H9 (cell line): ENCODE results near the gene ASTN2. TPM values are rescaled to one million over a fixed set of nuclear protein-coding genes. Genes with fewer than 3 reads are reported as not detected.

ENCODE experiments used
- DNase-seq: peaks from one replicate; pipeline ENCODE4 v3.0.0-alpha.2; 2017
- H2AFZ ChIP-seq: one replicate; pipeline ENCODE4 v1.6.1; 2013; ENCODE audit warnings: mild to moderate bottlenecking, low read length, control low read depth, moderate library complexity
- H2AK5ac ChIP-seq: 2 replicates; pipeline ENCODE4 v1.6.1; 2013; ENCODE audit warnings: low read length, control low read depth, mixed read lengths; ENCODE audit not compliant: insufficient read length
- H2BK120ac ChIP-seq: one replicate; pipeline ENCODE4 v1.6.1; 2013; ENCODE audit warnings: low read depth, mild to moderate bottlenecking, low read length, control low read depth, inconsistent platforms; ENCODE audit not compliant: poor library complexity, severe bottlenecking
- H2BK12ac ChIP-seq: 2 replicates; pipeline ENCODE4 v1.6.1; 2013; ENCODE audit warnings: low read length, control low read depth, mixed read lengths, low read depth; ENCODE audit not compliant: insufficient read length
- H2BK15ac ChIP-seq: 2 replicates; pipeline ENCODE4 v1.6.1; 2013; ENCODE audit warnings: low read depth, low read length, control low read depth
- H2BK20ac ChIP-seq: one replicate; pipeline ENCODE4 v1.6.1; 2013; ENCODE audit warnings: low read depth, mild to moderate bottlenecking, low read length, control low read depth, inconsistent platforms; ENCODE audit not compliant: poor library complexity, severe bottlenecking
- H2BK5ac ChIP-seq: 2 replicates; pipeline ENCODE4 v1.6.1; 2013; ENCODE audit warnings: low read length, control low read depth, mixed read lengths; ENCODE audit not compliant: insufficient read length
- H3K14ac ChIP-seq: 2 replicates; pipeline ENCODE4 v1.6.1; 2013; ENCODE audit warnings: low read length, control low read depth; ENCODE audit not compliant: insufficient read depth
- H3K18ac ChIP-seq: 2 replicates; pipeline ENCODE4 v1.6.1; 2013; ENCODE audit warnings: low read depth, mild to moderate bottlenecking, mixed read lengths, low read length, control low read depth; ENCODE audit not compliant: insufficient read length
- H3K23ac ChIP-seq: 2 replicates; pipeline ENCODE4 v1.6.1; 2013; ENCODE audit warnings: low read length, control low read depth, mixed read lengths, low read depth; ENCODE audit not compliant: insufficient read length
- H3K23me2 ChIP-seq: 2 replicates; pipeline ENCODE4 v1.6.1; 2013; ENCODE audit warnings: low read depth, mild to moderate bottlenecking, mixed read lengths, low read length, control low read depth; ENCODE audit not compliant: insufficient read length, poor library complexity, severe bottlenecking
- H3K27ac ChIP-seq: 2 replicates; pipeline ENCODE4 v1.5.1; 2013; ENCODE audit warnings: low read length, control low read depth, mixed read lengths, low read depth; ENCODE audit not compliant: insufficient read length
- H3K27me3 ChIP-seq: 2 replicates; pipeline ENCODE4 v1.6.1; 2013; ENCODE audit warnings: low read length, control low read depth, inconsistent platforms; ENCODE audit not compliant: insufficient read depth
- H3K4ac ChIP-seq: 2 replicates; pipeline ENCODE4 v1.6.1; 2013; ENCODE audit warnings: low read depth, mild to moderate bottlenecking, control low read depth, inconsistent platforms, low read length, moderate library complexity
- H3K4me1 ChIP-seq: 2 replicates; pipeline ENCODE4 v1.6.1; 2013; ENCODE audit warnings: low read length, control low read depth, inconsistent platforms; ENCODE audit not compliant: insufficient read depth
- H3K4me2 ChIP-seq: 2 replicates; pipeline ENCODE4 v1.6.1; 2013; ENCODE audit warnings: low read length, control low read depth, mixed read lengths; ENCODE audit not compliant: insufficient read length, insufficient read depth
- H3K56ac ChIP-seq: 2 replicates; pipeline ENCODE4 v1.6.1; 2013; ENCODE audit warnings: low read depth, mild to moderate bottlenecking, mixed read lengths, low read length, control low read depth; ENCODE audit not compliant: insufficient read length
- H3K79me1 ChIP-seq: 2 replicates; pipeline ENCODE4 v1.6.1; 2013; ENCODE audit warnings: low read depth, mild to moderate bottlenecking, moderate library complexity, low read length, control low read depth, inconsistent platforms; ENCODE audit not compliant: insufficient read depth, poor library complexity, severe bottlenecking
- H3K79me2 ChIP-seq: 2 replicates; pipeline ENCODE4 v1.6.1; 2013; ENCODE audit warnings: low read length, control low read depth, inconsistent platforms; ENCODE audit not compliant: insufficient read depth
- H3K9ac ChIP-seq: 2 replicates; pipeline ENCODE4 v1.6.1; 2013; ENCODE audit warnings: low read length, control low read depth, mixed read lengths; ENCODE audit not compliant: insufficient read length; ENCODE audit errors: extremely low read depth
- H3K9me3 ChIP-seq: one replicate; pipeline ENCODE4 v1.6.1; 2013; ENCODE audit warnings: low read depth, low read length, inconsistent platforms; ENCODE audit not compliant: control insufficient read depth
- H3T11ph ChIP-seq: one replicate; pipeline ENCODE4 v1.6.1; 2013; ENCODE audit warnings: mild to moderate bottlenecking, low read length, control low read depth, inconsistent platforms
- H4K20me1 ChIP-seq: one replicate; pipeline ENCODE4 v1.6.1; 2013; ENCODE audit not compliant: control insufficient read depth, insufficient read length, insufficient read depth
- H4K5ac ChIP-seq: 2 replicates; pipeline ENCODE4 v1.6.1; 2013; ENCODE audit warnings: low read depth, mild to moderate bottlenecking, mixed read lengths, low read length, control low read depth; ENCODE audit not compliant: insufficient read length
- H4K8ac ChIP-seq: replicated peaks from 2 replicates; pipeline ENCODE4 v1.6.1; 2013; ENCODE audit warnings: low read length, control low read depth, mixed read lengths, low read depth; ENCODE audit not compliant: insufficient read length
- H4K91ac ChIP-seq: 2 replicates; pipeline ENCODE4 v1.6.1; 2013; ENCODE audit warnings: low read depth, mild to moderate bottlenecking, moderate library complexity, mixed read lengths, low read length, control low read depth; ENCODE audit not compliant: insufficient read length
- H3K27ac Mint-ChIP-seq, 3 experiments: 2 replicates in 2 of 3; 3 replicates in 1 of 3; pipeline ENCODE4 v1.8.0; 2020 to 2021; ENCODE audit warnings: mixed read lengths in 3 of 3, mild to moderate bottlenecking in 1 of 3, moderate library complexity in 1 of 3
- H3K27me3 Mint-ChIP-seq: 2 replicates; pipeline ENCODE4 v1.8.0; 2021; ENCODE audit warnings: low read depth, mild to moderate bottlenecking, moderate library complexity, mixed read lengths
- H3K36me3 Mint-ChIP-seq, 3 experiments: 2 replicates in 2 of 3; 3 replicates in 1 of 3; pipeline ENCODE4 v1.8.0; 2020 to 2021; ENCODE audit warnings: low read depth in 3 of 3, mixed read lengths in 3 of 3; ENCODE audit not compliant: insufficient read depth in 1 of 3
- H3K4me1 Mint-ChIP-seq, 2 experiments: 2 replicates each; pipeline ENCODE4 v1.8.0; 2020; ENCODE audit warnings: mixed read lengths in 2 of 2
- H3K4me3 Mint-ChIP-seq, 2 experiments: 2 replicates in 1 of 2; 3 replicates in 1 of 2; pipeline ENCODE4 v1.8.0; 2020 to 2021; ENCODE audit warnings: mild to moderate bottlenecking in 2 of 2, mixed read lengths in 2 of 2, moderate library complexity in 1 of 2
- H3K9me3 Mint-ChIP-seq, 2 experiments: 2 replicates in 1 of 2; 3 replicates in 1 of 2; pipeline ENCODE4 v1.8.0; 2020; ENCODE audit warnings: mild to moderate bottlenecking in 2 of 2, mixed read lengths in 2 of 2, moderate library complexity in 1 of 2
- total RNA-seq: library from RNA; stranded (reverse); gene quantifications from 2 replicates; pipeline ENCODE4 v1.2.1, GENCODE V29; 2021
- TF ChIP-seq, protein P1 (sequence below): fragments of 200-600 bp; sonication (generic); conservative IDR thresholded peaks from 3 replicates; pipeline ENCODE4 v1.8.0; 2021; ENCODE audit warnings: antibody characterized with exemption, mild to moderate bottlenecking

ASTN2 gene
- total RNA-seq, 1 experiment from 2014 or later: 9.7 TPM

DNA sequence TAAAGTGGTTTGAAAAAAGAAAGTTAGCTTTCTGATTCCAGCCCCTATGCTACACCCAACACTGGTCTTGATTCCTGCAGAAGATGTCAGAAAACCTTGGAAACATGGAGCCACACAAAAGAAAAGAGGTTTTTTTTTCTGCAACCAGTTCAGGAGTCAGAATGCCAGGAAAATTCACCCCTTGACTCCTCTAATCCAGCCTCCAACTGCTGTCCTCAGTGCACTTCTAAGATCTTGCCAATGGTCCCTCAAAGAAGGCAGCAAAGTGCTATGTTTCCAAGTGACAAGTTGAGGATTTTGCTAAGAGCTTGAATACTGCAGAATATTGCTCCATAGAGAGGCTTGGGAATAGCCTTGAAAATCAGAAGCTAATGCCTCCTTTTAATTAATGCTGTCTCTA lies 617.6 kb downstream of the ASTN2 start:
- H4K8ac ChIP-seq: no peak overlapping the region
- H3K4me3 Mint-ChIP-seq: no peak overlapping the region
- H3K9me3 ChIP-seq: no peaks in the 10 kb centered on the region
- H3K18ac ChIP-seq: no peak overlapping the region
- H3K56ac ChIP-seq: no peak overlapping the region
- no peak overlapping the region for H2AFZ ChIP-seq
- no peak overlapping the region for H2BK15ac ChIP-seq
- H3K4me1 ChIP-seq: peaks cover 3% of the 10 kb centered on the region
- H3K27ac ChIP-seq: no peak overlapping the region
- no peaks in the 10 kb centered on the region for H3K27me3 Mint-ChIP-seq
- H4K91ac ChIP-seq: no peak overlapping the region
- no peak overlapping the region for H3T11ph ChIP-seq
- H2BK120ac ChIP-seq: no peak overlapping the region
- H3K4ac ChIP-seq: no peak overlapping the region
- H3K9me3 Mint-ChIP-seq: no peaks in the 10 kb centered on the region
- H3K79me1 ChIP-seq: no peaks in the 10 kb centered on the region
- DNase-seq: no peak
- no peaks in the 10 kb centered on the region for H3K27me3 ChIP-seq
- no peak overlapping the region for H3K9ac ChIP-seq
- H2BK12ac ChIP-seq: no peak overlapping the region
- H3K23me2 ChIP-seq: no peaks in the 10 kb centered on the region
- H3K4me2 ChIP-seq: no peak overlapping the region
- H3K79me2 ChIP-seq: no peaks in the 10 kb centered on the region
- no peak overlapping the region for H3K23ac ChIP-seq
- H3K14ac ChIP-seq: no peak overlapping the region
- TF ChIP-seq, protein P1, sequence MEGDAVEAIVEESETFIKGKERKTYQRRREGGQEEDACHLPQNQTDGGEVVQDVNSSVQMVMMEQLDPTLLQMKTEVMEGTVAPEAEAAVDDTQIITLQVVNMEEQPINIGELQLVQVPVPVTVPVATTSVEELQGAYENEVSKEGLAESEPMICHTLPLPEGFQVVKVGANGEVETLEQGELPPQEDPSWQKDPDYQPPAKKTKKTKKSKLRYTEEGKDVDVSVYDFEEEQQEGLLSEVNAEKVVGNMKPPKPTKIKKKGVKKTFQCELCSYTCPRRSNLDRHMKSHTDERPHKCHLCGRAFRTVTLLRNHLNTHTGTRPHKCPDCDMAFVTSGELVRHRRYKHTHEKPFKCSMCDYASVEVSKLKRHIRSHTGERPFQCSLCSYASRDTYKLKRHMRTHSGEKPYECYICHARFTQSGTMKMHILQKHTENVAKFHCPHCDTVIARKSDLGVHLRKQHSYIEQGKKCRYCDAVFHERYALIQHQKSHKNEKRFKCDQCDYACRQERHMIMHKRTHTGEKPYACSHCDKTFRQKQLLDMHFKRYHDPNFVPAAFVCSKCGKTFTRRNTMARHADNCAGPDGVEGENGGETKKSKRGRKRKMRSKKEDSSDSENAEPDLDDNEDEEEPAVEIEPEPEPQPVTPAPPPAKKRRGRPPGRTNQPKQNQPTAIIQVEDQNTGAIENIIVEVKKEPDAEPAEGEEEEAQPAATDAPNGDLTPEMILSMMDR: no peak
- H2BK5ac ChIP-seq: no peak overlapping the region
- no peak overlapping the region for H2AK5ac ChIP-seq
- H3K27ac Mint-ChIP-seq: no peak overlapping the region
- H3K36me3 Mint-ChIP-seq: no peaks in the 10 kb centered on the region
- peaks cover 25 to 35% of the 10 kb centered on the region in 2 experiments for H3K4me1 Mint-ChIP-seq
- no peak overlapping the region for H4K5ac ChIP-seq
- no peaks in the 10 kb centered on the region for H4K20me1 ChIP-seq
- no peak overlapping the region for H2BK20ac ChIP-seq
